K562 (cell line): ENCODE results near the gene SOX18. TPM values are rescaled to one million over a fixed set of nuclear protein-coding genes. Genes with fewer than 3 reads are reported as not detected.

Source experiments
- BHLHE40 ChIP-seq: IDR thresholded peaks from 2 replicates; pipeline ENCODE4 v1.6.1; 2011; ENCODE audit warnings: low read length, improper control_type of control experiment
- CC2D1A ChIP-seq: fragments of 450-650 bp; IDR thresholded peaks from 2 replicates; pipeline ENCODE4 v1.6.1; 2017; ENCODE audit warnings: mild to moderate bottlenecking
- CTCF ChIP-seq, 3 experiments: IDR thresholded peaks in 2 of 3; conservative IDR thresholded peaks in 1 of 3; 2 replicates each; pipeline ENCODE4 v1.5.1; 2011 to 2012; ENCODE audit warnings: low read length in 3 of 3, mild to moderate bottlenecking in 3 of 3, control low read depth in 2 of 3, improper control_type of control experiment in 1 of 3, inconsistent platforms in 1 of 3, low read depth in 1 of 3, mixed read lengths in 1 of 3, moderate library complexity in 1 of 3; ENCODE audit not compliant: insufficient read depth in 2 of 3
- CXXC5 ChIP-seq: fragments of 250-450 bp; sonication (Bioruptor Pico); IDR thresholded peaks from 2 replicates; pipeline ENCODE4 v1.8.0; 2022; ENCODE audit warnings: inconsistent platforms, mild to moderate bottlenecking, moderate library complexity
- EGR1 ChIP-seq: fragments of 450-650 bp; conservative IDR thresholded peaks from 2 replicates; pipeline ENCODE4 v1.6.1; 2017; ENCODE audit warnings: mild to moderate bottlenecking
- ETV5 ChIP-seq: sonication (generic); formaldehyde crosslinking; IDR thresholded peaks from 2 replicates; pipeline ENCODE4 v1.4.0; 2020; ENCODE audit warnings: low read depth, mild to moderate bottlenecking, missing genetic modification reagents
- HMG20B ChIP-seq: fragments of 250-450 bp; sonication (Bioruptor Pico); IDR thresholded peaks from 2 replicates; pipeline ENCODE4 v1.5.0; 2021; ENCODE audit warnings: mild to moderate bottlenecking
- L3MBTL2 ChIP-seq: fragments of 450-650 bp; IDR thresholded peaks from 2 replicates; pipeline ENCODE4 v1.6.1; 2016; ENCODE audit warnings: mild to moderate bottlenecking, moderate library complexity
- NR2C2 ChIP-seq, 2 experiments: fragments of 200-800 bp in 1 of 2; sonication (Bioruptor generic) in 1 of 2; sonication (generic) in 1 of 2; formaldehyde crosslinking in 1 of 2; IDR thresholded peaks; 2 replicates each; pipeline versions ENCODE4 v1.6.1 to v1.8.0; 2016 to 2022; ENCODE audit warnings: mild to moderate bottlenecking in 1 of 2, missing compliant biosample characterization in 1 of 2, missing genetic modification characterization in 1 of 2, missing genetic modification reagents in 1 of 2
- PHF20 ChIP-seq: fragments of 450-650 bp; IDR thresholded peaks from 2 replicates; pipeline ENCODE4 v1.6.1; 2018; ENCODE audit not compliant: partially characterized antibody
- POLR2A ChIP-seq: fragments of 450-650 bp; conservative IDR thresholded peaks from 2 replicates; pipeline ENCODE4 v1.6.1; 2016
- PPARD ChIP-seq: fragments of 250-450 bp; sonication (Bioruptor Pico); IDR thresholded peaks from 2 replicates; pipeline ENCODE4 v1.8.0; 2022; ENCODE audit warnings: inconsistent platforms, mild to moderate bottlenecking, moderate library complexity
- PRDM10 ChIP-seq: fragments of 450-650 bp; IDR thresholded peaks from 2 replicates; pipeline ENCODE4 v1.6.1; 2018; ENCODE audit not compliant: partially characterized antibody
- RBFOX2 ChIP-seq: fragments of 200-400 bp; formaldehyde crosslinking; IDR thresholded peaks from 2 replicates; pipeline ENCODE4 v1.6.1; 2017; ENCODE audit warnings: low read depth, mild to moderate bottlenecking, low read length, moderate library complexity
- RCOR1 ChIP-seq, 2 experiments: IDR thresholded peaks; 2 replicates each; pipeline ENCODE4 v1.6.1; 2012; ENCODE audit warnings: low read depth in 2 of 2, low read length in 2 of 2, borderline replicate concordance in 1 of 2, improper control_type of control experiment in 1 of 2
- SRF ChIP-seq, 2 experiments: fragments of 250-450, 450-650 bp in 1 of 2; sonication (Bioruptor Pico) in 1 of 2; sonication (generic) in 1 of 2; formaldehyde crosslinking; IDR thresholded peaks; 2 replicates each; pipeline versions ENCODE4 v1.5.0 to v1.5.1; 2020 to 2022; ENCODE audit warnings: mild to moderate bottlenecking in 1 of 2, missing genetic modification reagents in 1 of 2
- SUPT5H ChIP-seq: fragments of 450-650 bp; IDR thresholded peaks from 2 replicates; pipeline ENCODE4 v1.6.1; 2016
- TAF1 ChIP-seq: IDR thresholded peaks from 2 replicates; pipeline ENCODE4 v1.6.1; 2011; ENCODE audit warnings: mild to moderate bottlenecking, low read length, moderate library complexity; ENCODE audit not compliant: insufficient read depth, control insufficient read depth, severe bottlenecking; ENCODE audit errors: extremely low read depth
- TOE1 ChIP-seq, 2 experiments: fragments of 450-650 bp in 1 of 2; sonication (generic) in 1 of 2; formaldehyde crosslinking in 1 of 2; IDR thresholded peaks; 2 replicates each; pipeline versions ENCODE4 v1.7.1 to v1.8.0; 2016 to 2022; ENCODE audit warnings: borderline replicate concordance in 2 of 2, mild to moderate bottlenecking in 2 of 2, antibody characterized with exemption in 1 of 2, inconsistent platforms in 1 of 2, low read depth in 1 of 2, missing genetic modification reagents in 1 of 2, moderate library complexity in 1 of 2
- U2AF2 ChIP-seq: fragments of 200-400 bp; formaldehyde crosslinking; optimal IDR thresholded peaks from 2 replicates; pipeline ENCODE3; 2017; ENCODE audit warnings: low read depth, mild to moderate bottlenecking, low read length
- ZBTB7A ChIP-seq: IDR thresholded peaks from 2 replicates; pipeline ENCODE4 v1.6.1; 2011; ENCODE audit warnings: low read depth, mild to moderate bottlenecking, low read length, moderate library complexity, borderline replicate concordance; ENCODE audit not compliant: control insufficient read depth
- ZNF23 ChIP-seq: fragments of 250-450 bp; sonication (Bioruptor Pico); IDR thresholded peaks from 2 replicates; pipeline ENCODE4 v1.4.0; 2020; ENCODE audit warnings: mild to moderate bottlenecking
- polyA plus RNA-seq, 8 experiments: library from polyadenylated mRNA; depleted of rRNA in 4 of 8; stranded (reverse) in 5 of 8; unstranded in 3 of 8; fragments of >200 nt; fragmentation: Nextera tagmentation in 2 of 8; fragmentation: Illumina TruSeq in 1 of 8; extraction: Ambion mirVana in 2 of 8; extraction: Trizol in 1 of 8; gene quantifications; 2 replicates each; pipeline versions ENCODE4 v1.2.1 to v1.2.3, GENCODE V29; 2011 to 2014; ENCODE audit warnings: inconsistent platforms in 1 of 8, missing spikeins in 1 of 8
- total RNA-seq, 7 experiments: library from RNA; depleted of rRNA in 6 of 7; stranded (reverse); fragments of >200 nt in 6 of 7; fragmentation: Illumina TruSeq in 2 of 7; extraction: Trizol in 2 of 7; gene quantifications; 2 replicates each; pipeline versions ENCODE4 v1.2.1 to v1.2.3, GENCODE V29; 2011 to 2021; ENCODE audit warnings: low replicate concordance in 1 of 7

SOX18 gene
- total and polyA plus RNA-seq, 9 of the 15 experiments (the other 6 are each of a cell fraction or from before 2014, with no cell fraction given) = 0.15 to 19.8 (median 0.33) TPM

- TF ChIP-seq PRDM10 (peak; percentile 63), PHF20 (peak; percentile 27), SRF (CRISPR knock-in tag; IDR thresholded peaks at IDR 0.05) (peak in 1 of 2 experiments; percentile 45; a peak in 1 of 4 replicates), CTCF (IDR thresholded peaks at IDR 0.05 in 2 of 3, conservative IDR thresholded peaks at IDR 0.05 in 1 of 3; ENCODE audit: insufficient read depth in 2 of 3, low read depth in 1 of 3, low read length in 3 of 3) (peak; percentile 60 to 69 (median 69)), TAF1 (peak; percentile 47), RBFOX2 (peak; percentile 59), SUPT5H (0 out of 2 replicates have a peak, but pooled peaks have one; percentile 35), NR2C2 (CRISPR knock-in tag; IDR thresholded peaks at IDR 0.05) (no peak), NR2C2 (tag; IDR thresholded peaks at IDR 0.05) (peak; percentile 60), ETV5 (CRISPR knock-in tag) (0 out of 2 replicates have a peak, but pooled peaks have one; percentile 42), RCOR1 (IDR thresholded peaks at IDR 0.05; ENCODE audit: borderline replicate concordance in 1 of 2, low read depth in 2 of 2, low read length in 2 of 2) (0 out of 4 replicates have a peak, but pooled peaks of 1 of the 2 experiments have one; percentile 17), POLR2A (peak; percentile 55), CC2D1A (0 out of 2 replicates have a peak, but pooled peaks have one; percentile 10), BHLHE40 (peak; percentile 28; the same call in 1 of the 2 replicates), ZNF23 (no peak), HMG20B (0 out of 2 replicates have a peak, but pooled peaks have one; percentile 55), U2AF2 (no peak), EGR1 (peak; percentile 87), TOE1 (IDR thresholded peaks at IDR 0.05; ENCODE audit: borderline replicate concordance) (peak; percentile 54; the same call in 1 of the 2 replicates), TOE1 (CRISPR knock-in tag; IDR thresholded peaks at IDR 0.05; ENCODE audit: borderline replicate concordance, low read depth) (no peak), PPARD (CRISPR knock-in tag) (no peak), CXXC5 (CRISPR knock-in tag) (peak; percentile 32), L3MBTL2 (peak; percentile 41; the same call in 1 of the 2 replicates), ZBTB7A (peak; percentile 97)
Measured at GRCh38 chr20:64050261-64051032, 1.0 kb upstream of the SOX18 start (continued).
